ENCODE measurements around the gene PEA15. TPM values are rescaled to one million over a fixed set of nuclear protein-coding genes. Genes with fewer than 3 reads are reported as not detected.

The PEA15 gene
- total RNA-seq, 1 donor from 2014 or later = 178 TPM

GRCh38 chr1:160222546-160222945, 17.4 kb downstream of the PEA15 start:
- TF ChIP-seq, protein P1, sequence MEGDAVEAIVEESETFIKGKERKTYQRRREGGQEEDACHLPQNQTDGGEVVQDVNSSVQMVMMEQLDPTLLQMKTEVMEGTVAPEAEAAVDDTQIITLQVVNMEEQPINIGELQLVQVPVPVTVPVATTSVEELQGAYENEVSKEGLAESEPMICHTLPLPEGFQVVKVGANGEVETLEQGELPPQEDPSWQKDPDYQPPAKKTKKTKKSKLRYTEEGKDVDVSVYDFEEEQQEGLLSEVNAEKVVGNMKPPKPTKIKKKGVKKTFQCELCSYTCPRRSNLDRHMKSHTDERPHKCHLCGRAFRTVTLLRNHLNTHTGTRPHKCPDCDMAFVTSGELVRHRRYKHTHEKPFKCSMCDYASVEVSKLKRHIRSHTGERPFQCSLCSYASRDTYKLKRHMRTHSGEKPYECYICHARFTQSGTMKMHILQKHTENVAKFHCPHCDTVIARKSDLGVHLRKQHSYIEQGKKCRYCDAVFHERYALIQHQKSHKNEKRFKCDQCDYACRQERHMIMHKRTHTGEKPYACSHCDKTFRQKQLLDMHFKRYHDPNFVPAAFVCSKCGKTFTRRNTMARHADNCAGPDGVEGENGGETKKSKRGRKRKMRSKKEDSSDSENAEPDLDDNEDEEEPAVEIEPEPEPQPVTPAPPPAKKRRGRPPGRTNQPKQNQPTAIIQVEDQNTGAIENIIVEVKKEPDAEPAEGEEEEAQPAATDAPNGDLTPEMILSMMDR (IDR thresholded peaks at IDR 0.05) = no peak
- H3K4me3 ChIP-seq = no peak overlapping the region
- peaks cover 59 to 80% of the 10 kb centered on the region in 2 donors for H3K36me3 ChIP-seq
- H3K27me3 ChIP-seq = no peaks in the 10 kb centered on the region
- DNase-seq (ENCODE audit: low spot score in 2 of 2) = no peak
- H3K9me3 ChIP-seq = no peaks in the 10 kb centered on the region
- H3K4me1 ChIP-seq = peaks cover 0 to 16% of the 10 kb centered on the region in 2 donors
- H3K27ac ChIP-seq = no peak overlapping the region
- intact Hi-C loops (cut with DNase I) = no loop called here

- no peak for DNase-seq (ENCODE audit: low spot score in 2 of 2)
- H3K27me3 ChIP-seq = no peaks in the 10 kb centered on the region
- intact Hi-C loops (cut with DNase I) = no loop called here
- TF ChIP-seq, protein P1 (IDR thresholded peaks at IDR 0.05) = no peak
- no peak overlapping the region for H3K27ac ChIP-seq
- no peak overlapping the region for H3K4me3 ChIP-seq
- H3K36me3 ChIP-seq = peaks cover 75 to 91% of the 10 kb centered on the region in 2 donors
- H3K9me3 ChIP-seq = no peaks in the 10 kb centered on the region
- no peaks in the 10 kb centered on the region for H3K4me1 ChIP-seq
Observed at GRCh38 chr1:160224606-160225005, 19.4 kb downstream of the PEA15 start.

DNA sequence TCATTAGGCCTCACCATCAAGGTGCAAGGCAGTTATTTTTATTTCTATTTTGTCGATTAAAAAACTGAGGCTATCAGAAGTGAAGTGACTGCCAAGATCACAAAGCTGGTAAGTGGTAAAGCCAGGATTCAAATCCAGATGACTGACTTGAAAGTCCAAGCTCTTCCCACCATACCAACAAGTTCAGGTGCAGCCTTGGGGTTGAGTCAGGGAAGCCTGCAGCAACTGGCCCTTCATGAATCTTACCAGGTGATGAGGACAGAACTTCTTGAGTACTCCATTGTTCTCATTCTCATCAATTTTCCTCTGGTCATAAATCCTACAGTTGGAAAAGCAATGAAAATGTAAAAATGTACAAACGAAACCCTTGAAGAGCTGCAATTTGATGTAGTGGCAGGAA, 20.2 kb downstream of the PEA15 start:
- DNase-seq (ENCODE audit: low spot score in 2 of 2) = no peak
- no peaks in the 10 kb centered on the region for H3K27me3 ChIP-seq
- H3K36me3 ChIP-seq = peaks cover 82 to 98% of the 10 kb centered on the region in 2 donors
- intact Hi-C loops (cut with DNase I) = no loop called here
- no peak overlapping the region for H3K27ac ChIP-seq
- no peak overlapping the region for H3K4me3 ChIP-seq
- TF ChIP-seq, protein P1 (IDR thresholded peaks at IDR 0.05) = no peak
- no peaks in the 10 kb centered on the region for H3K9me3 ChIP-seq
- no peaks in the 10 kb centered on the region for H3K4me1 ChIP-seq

DNA sequence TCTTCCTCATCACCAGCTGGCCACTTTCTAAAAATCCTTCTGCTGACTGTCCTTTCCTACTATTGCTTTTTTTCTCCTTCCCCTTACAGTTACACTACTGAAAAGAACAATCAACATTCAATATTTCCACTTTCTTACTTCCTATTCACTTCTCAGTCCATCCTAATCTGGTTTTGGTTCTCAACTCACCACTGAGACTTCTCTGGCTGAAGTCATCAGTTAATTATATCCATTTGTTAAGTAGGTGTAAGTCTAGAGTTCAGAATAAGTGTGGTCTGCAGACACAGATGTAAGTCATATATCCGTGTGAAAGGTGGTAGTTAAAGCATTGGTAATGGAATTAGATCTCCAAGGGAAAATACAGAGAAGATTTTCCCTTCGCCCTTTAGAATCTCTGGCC, 21.4 kb downstream of the PEA15 start:
- Histone ChIP-seq H3K36me3 (peaks cover 88 to 98% of the 10 kb centered on the region in 2 donors), H3K27me3 (no peaks in the 10 kb centered on the region), H3K4me3 (no peak overlapping the region), H3K4me1 (no peaks in the 10 kb centered on the region), H3K9me3 (no peaks in the 10 kb centered on the region), H3K27ac (no peak overlapping the region)
- DNase-seq (ENCODE audit: low spot score in 2 of 2) = no peak
- intact Hi-C loops (cut with DNase I) = no loop called here
- TF ChIP-seq, protein P1 (IDR thresholded peaks at IDR 0.05) = no peak

GRCh38 chr1:160227034-160227433, 21.9 kb downstream of the PEA15 start:
- peaks cover 91 to 98% of the 10 kb centered on the region in 2 donors for H3K36me3 ChIP-seq
- intact Hi-C loops (cut with DNase I) = no loop called here
- H3K27me3 ChIP-seq = no peaks in the 10 kb centered on the region
- TF ChIP-seq, protein P1 (IDR thresholded peaks at IDR 0.05) = no peak
- no peaks in the 10 kb centered on the region for H3K9me3 ChIP-seq
- no peaks in the 10 kb centered on the region for H3K4me1 ChIP-seq
- H3K4me3 ChIP-seq = no peak overlapping the region
- H3K27ac ChIP-seq = no peak overlapping the region
- no peak for DNase-seq (ENCODE audit: low spot score in 2 of 2)

DNA sequence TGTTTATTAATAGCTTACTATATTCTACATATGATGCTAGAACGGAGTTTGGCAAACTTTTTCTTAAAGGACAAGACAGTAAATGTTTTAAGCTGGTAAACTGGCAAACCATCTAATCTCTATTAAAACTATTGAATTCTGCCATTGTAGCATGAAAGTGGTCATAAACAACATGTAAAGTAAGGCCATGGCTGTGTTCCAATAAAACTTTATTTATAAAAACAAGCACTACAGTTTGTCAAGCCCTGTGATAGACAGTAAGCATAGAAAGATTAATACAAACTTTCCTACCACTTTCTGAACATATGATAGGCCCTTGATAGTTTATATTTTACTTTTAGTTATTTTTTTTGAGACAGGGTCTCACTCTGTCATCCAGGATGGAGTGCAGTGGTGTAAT, 22.4 kb downstream of the PEA15 start:
- Histone ChIP-seq H3K4me1 (no peaks in the 10 kb centered on the region), H3K9me3 (no peaks in the 10 kb centered on the region), H3K27ac (no peak overlapping the region), H3K36me3 (peaks cover 91 to 98% of the 10 kb centered on the region in 2 donors), H3K27me3 (no peaks in the 10 kb centered on the region), H3K4me3 (no peak overlapping the region)
- TF ChIP-seq, protein P1 (IDR thresholded peaks at IDR 0.05) = no peak
- no peak for DNase-seq (ENCODE audit: low spot score in 2 of 2)
- intact Hi-C loops (cut with DNase I) = no loop called here

Measured in ascending aorta (tissue), 2 donors.